Stomach smooth muscle (tissue), 2 donors: ENCODE measurements around the gene ACOXL.
A peak's percentile ranks its signal among the peaks of the same experiment; 100 is the strongest.

ENCODE experiments used
- H3K27ac ChIP-seq: one replicate; pipeline ENCODE4 v1.7.0; 2013; ENCODE audit warnings: mild to moderate bottlenecking, low read length, inconsistent platforms
- H3K27me3 ChIP-seq, 2 donors: one replicate each; pipeline ENCODE4 v1.7.0; 2013; ENCODE audit warnings: low read length in 2 of 2; ENCODE audit not compliant: insufficient read depth in 2 of 2, control insufficient read depth in 1 of 2
- H3K36me3 ChIP-seq, 2 donors: one replicate each; pipeline ENCODE4 v1.7.0; 2013; ENCODE audit warnings: low read length in 2 of 2; ENCODE audit not compliant: control insufficient read depth in 2 of 2, insufficient read depth in 2 of 2
- H3K4me1 ChIP-seq: one replicate; pipeline ENCODE4 v1.7.0; 2013; ENCODE audit warnings: low read length; ENCODE audit not compliant: control insufficient read depth, insufficient read depth
- H3K4me3 ChIP-seq, 2 donors: one replicate each; pipeline ENCODE4 v1.7.0; 2013; ENCODE audit warnings: low read length in 2 of 2
- H3K9ac ChIP-seq, 2 donors: one replicate each; pipeline ENCODE4 v1.7.0; 2013; ENCODE audit warnings: low read length in 2 of 2, mild to moderate bottlenecking in 1 of 2
- H3K9me3 ChIP-seq, 2 donors: one replicate each; pipeline ENCODE4 v1.7.0; 2013; ENCODE audit warnings: low read length in 2 of 2; ENCODE audit not compliant: control insufficient read depth in 2 of 2
- donor health status: healthy.
- donor health status: Pancreatic carcinoma.

Gene ACOXL

DNA sequence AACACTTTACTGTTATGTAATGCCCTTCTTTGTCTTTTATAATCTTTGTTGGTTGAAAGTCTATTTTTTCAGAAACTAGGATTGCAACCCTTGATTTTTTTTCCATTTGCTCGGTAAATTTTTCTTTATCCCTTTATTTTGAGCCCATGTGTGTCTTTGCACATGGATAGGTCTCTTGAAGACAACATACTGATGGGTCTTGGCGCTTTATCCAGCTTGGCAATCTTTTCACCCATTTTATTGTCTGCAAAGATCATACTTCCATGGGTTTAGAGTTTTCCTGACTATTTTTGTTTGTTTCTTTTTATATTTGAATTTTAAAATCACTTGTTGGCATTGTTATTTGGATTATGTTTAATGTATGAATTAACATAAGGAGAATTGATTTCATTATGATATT, 27.0 kb downstream of the ACOXL start:
- no peak overlapping the region for H3K27ac ChIP-seq
- no peaks in the 10 kb centered on the region for H3K36me3 ChIP-seq
- no peak overlapping the region for H3K9ac ChIP-seq
- H3K4me1 ChIP-seq: no peaks in the 10 kb centered on the region
- no peaks in the 10 kb centered on the region for H3K27me3 ChIP-seq
- H3K4me3 ChIP-seq: no peak overlapping the region
- no peaks in the 10 kb centered on the region for H3K9me3 ChIP-seq

DNA sequence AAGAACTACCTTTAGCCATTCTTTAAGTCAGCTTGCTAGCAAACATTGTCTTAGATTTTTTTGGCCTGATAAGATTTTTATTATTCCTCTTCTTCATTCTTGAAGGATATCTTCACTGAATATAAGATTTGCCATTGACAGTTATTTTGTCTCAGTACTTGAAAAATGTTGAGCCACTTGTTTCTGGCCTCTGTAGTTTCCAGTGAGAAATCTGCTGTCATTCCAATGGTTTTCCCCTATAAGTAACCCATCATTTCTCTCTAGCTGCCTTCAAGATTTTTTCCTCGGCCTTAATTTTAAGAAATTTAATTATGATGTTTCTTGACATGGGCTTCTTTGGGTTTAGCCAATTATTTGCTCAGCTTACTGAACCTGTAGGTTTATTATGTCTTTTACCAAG, 32.6 kb downstream of the ACOXL start:
- no peaks in the 10 kb centered on the region for H3K36me3 ChIP-seq
- peaks cover 2% of the 10 kb centered on the region for H3K4me1 ChIP-seq
- peaks cover 0 to 2% of the 10 kb centered on the region in 2 donors for H3K27me3 ChIP-seq
- no peak overlapping the region for H3K27ac ChIP-seq
- H3K4me3 ChIP-seq: no peak overlapping the region
- no peak overlapping the region for H3K9ac ChIP-seq
- no peaks in the 10 kb centered on the region for H3K9me3 ChIP-seq

GRCh38 chr2:110766291-110766690, 33.9 kb downstream of the ACOXL start:
- H3K27me3 ChIP-seq: peaks cover 0 to 2% of the 10 kb centered on the region in 2 donors
- H3K4me3 ChIP-seq: no peak overlapping the region
- H3K9ac ChIP-seq: no peak overlapping the region
- no peak overlapping the region for H3K27ac ChIP-seq
- peaks cover 16% of the 10 kb centered on the region for H3K4me1 ChIP-seq
- H3K9me3 ChIP-seq: no peaks in the 10 kb centered on the region
- no peaks in the 10 kb centered on the region for H3K36me3 ChIP-seq

DNA sequence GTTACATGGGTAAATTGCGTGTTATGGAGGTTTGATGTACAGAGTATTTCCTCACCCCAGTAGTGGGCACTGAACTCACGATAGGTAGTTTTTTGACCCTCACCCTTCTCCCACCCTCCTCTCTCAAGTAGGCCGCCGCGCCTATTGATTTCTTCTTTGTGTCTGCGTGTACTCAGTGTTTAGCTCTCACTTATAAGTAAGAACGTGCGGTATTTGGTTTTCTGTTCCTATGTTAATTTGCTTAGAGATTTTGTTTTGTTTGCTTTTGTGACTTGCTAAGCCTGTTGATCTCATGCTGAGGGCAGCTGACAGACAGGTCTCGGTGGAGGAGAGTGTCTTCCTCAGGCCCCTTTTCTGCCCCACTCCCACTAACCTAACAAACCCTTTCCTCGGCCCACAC, 36.2 kb downstream of the ACOXL start:
- peaks cover 32% of the 10 kb centered on the region for H3K4me1 ChIP-seq
- H3K9me3 ChIP-seq: no peaks in the 10 kb centered on the region
- peaks cover 0 to 2% of the 10 kb centered on the region in 2 donors for H3K27me3 ChIP-seq
- no peaks in the 10 kb centered on the region for H3K36me3 ChIP-seq
- H3K4me3 ChIP-seq: no peak overlapping the region
- H3K27ac ChIP-seq: no peak overlapping the region
- no peak overlapping the region for H3K9ac ChIP-seq

DNA sequence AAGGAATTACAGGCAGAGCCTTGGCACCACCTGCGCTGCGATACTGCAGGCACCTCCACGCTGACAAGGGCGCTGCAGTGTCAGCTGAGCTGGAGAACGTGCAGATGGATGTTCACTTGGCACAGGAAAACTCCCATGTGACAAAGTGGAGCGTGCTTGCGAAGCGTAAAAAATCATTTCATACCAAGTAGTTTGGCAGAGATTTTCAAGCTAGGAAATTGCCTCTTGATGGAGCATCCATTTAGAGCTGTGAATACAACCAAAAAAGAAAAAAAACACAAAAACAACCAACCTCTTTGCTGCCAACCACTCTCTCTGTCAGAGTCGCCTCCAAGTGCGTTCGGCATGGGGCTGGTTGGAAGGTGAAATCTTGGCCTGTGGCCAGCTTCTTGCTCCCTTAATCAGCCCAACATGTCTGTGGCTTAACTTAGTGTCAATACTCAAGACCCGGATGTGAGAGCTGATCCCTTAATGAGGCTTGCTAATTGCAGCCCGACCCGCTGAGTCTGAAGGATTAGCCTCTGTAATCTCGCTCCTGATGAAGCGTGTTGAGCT, 38.1 kb downstream of the ACOXL start:
- Histone ChIP-seq H3K27me3 (peaks cover 0 to 2% of the 10 kb centered on the region in 2 donors), H3K9me3 (no peaks in the 10 kb centered on the region), H3K9ac (no peak overlapping the region), H3K27ac (no peak overlapping the region), H3K4me3 (peak overlapping the region; percentile 34 to 49), H3K4me1 (peaks cover 34% of the 10 kb centered on the region), H3K36me3 (no peaks in the 10 kb centered on the region)

- no peaks in the 10 kb centered on the region for H3K36me3 ChIP-seq
- H3K4me1 ChIP-seq: peaks cover 34% of the 10 kb centered on the region
- peaks cover 0 to 2% of the 10 kb centered on the region in 2 donors for H3K27me3 ChIP-seq
- H3K9ac ChIP-seq: no peak overlapping the region
- H3K27ac ChIP-seq: no peak overlapping the region
- H3K9me3 ChIP-seq: no peaks in the 10 kb centered on the region
- peak overlapping the region; percentile 34 to 49 for H3K4me3 ChIP-seq
Measured at GRCh38 chr2:110770959-110771431, 38.6 kb downstream of the ACOXL start.

DNA sequence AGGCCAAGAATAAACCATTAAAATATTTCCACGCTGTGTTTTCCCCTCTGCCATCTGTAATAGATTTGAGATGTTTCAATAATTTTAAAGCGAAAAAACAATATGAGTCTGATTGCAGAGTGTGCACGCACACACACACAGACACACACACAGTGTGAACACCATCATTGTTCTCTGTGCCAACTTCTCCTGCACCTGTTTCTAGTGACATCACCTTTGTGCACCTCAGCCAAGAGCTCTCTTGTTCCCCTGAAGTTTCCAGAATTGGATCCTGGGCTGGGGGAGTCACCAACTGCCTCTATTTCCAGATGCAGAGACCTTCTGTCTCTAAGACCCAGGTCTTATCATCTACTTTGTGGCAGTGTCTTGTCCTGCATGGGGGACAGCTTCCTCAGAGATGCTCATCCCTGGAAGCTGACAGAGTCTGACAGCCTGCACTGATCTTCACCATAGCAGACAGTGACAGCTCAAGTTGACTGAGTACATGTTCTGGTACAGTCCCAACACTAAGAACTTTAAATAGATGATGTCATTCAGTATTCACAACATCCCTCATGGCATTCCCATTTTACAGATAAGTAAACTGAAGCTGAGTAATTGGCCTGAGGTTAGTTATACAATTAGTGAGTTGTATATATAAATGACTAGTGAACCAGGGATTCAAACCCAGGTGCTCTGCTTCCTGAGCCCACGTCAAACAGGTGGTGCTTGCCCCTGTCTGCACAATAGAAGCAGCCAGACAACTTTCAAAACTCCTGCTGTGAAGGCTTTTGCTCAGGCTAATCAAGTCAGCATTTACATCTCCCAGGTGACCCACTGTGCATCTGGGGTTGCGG, 39.4 kb downstream of the ACOXL start:
- Histone ChIP-seq H3K9me3 (no peaks in the 10 kb centered on the region), H3K27ac (no peak overlapping the region), H3K9ac (no peak overlapping the region), H3K4me1 (peaks cover 34% of the 10 kb centered on the region), H3K4me3 (no peak overlapping the region), H3K36me3 (no peaks in the 10 kb centered on the region), H3K27me3 (peaks cover 0 to under 1% of the 10 kb centered on the region in 2 donors)

DNA sequence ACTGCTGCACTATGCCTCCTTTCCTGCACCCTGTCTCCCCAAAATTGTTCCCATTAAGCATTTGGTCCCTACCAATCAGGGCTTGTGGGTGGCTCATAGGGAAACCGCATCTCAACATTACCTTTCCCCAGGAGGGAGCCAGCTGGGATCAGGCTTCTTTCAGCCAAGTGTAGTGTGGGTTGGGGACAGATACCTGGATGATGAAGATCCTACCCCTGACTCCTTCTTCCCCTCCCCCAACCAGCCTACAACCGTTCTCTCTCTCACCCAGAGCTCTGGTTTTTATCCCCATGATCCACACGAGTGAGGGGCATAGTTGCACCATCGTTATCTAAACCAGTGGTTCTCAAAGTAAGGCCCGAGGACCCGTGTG, 40.0 kb downstream of the ACOXL start:
- no peaks in the 10 kb centered on the region for H3K36me3 ChIP-seq
- no peak overlapping the region for H3K27ac ChIP-seq
- H3K4me1 ChIP-seq: peaks cover 34% of the 10 kb centered on the region

GRCh38 chr2:110773401-110773921, 41.1 kb downstream of the ACOXL start:
- Histone ChIP-seq H3K9ac (no peak overlapping the region), H3K36me3 (no peaks in the 10 kb centered on the region), H3K9me3 (no peaks in the 10 kb centered on the region), H3K4me3 (no peak overlapping the region), H3K27me3 (no peaks in the 10 kb centered on the region), H3K4me1 (peaks cover 34% of the 10 kb centered on the region), H3K27ac (no peak overlapping the region)

More for the DNA sequence above, 40.0 kb downstream of the ACOXL start:
- no peak overlapping the region for H3K4me3 ChIP-seq
- no peaks in the 10 kb centered on the region for H3K27me3 ChIP-seq
- H3K9me3 ChIP-seq: no peaks in the 10 kb centered on the region
- H3K9ac ChIP-seq: no peak overlapping the region

DNA sequence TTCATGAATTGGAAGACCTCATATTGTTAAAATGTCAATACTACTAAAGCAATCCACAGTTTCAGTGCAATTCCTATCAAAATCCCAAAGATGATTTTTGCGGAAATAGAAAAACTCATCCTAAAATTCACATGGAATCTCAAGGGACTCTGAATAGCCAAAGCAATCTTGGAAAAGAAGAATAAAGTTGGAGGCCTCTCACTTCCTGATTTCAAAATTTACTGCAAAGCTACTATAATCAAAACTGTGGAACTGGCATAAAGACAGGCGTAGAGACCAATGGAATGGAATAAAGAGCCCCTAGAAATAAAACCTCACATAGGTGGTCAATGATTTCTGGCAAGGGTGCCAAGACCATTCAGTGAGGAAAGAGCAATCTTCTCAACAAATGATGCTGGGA, 42.3 kb downstream of the ACOXL start:
- Histone ChIP-seq H3K9me3 (no peaks in the 10 kb centered on the region), H3K4me3 (no peak overlapping the region), H3K4me1 (peaks cover 34% of the 10 kb centered on the region), H3K27me3 (no peaks in the 10 kb centered on the region), H3K9ac (no peak overlapping the region), H3K36me3 (no peaks in the 10 kb centered on the region), H3K27ac (no peak overlapping the region)
